CD4-positive, alpha-beta T cell (primary cell): ENCODE data around the gene DBN1. TPM values are rescaled to one million over a fixed set of nuclear protein-coding genes. Genes with fewer than 3 reads are reported as not detected.

ENCODE experiments used
- ATAC-seq: fragments of 200-7000 bp; cut with Tn5 transposase; one replicate; pipeline ENCODE4 v1.10.0; 2022; ENCODE audit warnings: mild to moderate bottlenecking; ENCODE audit not compliant: poor library complexity
- CTCF ChIA-PET: fragments of 350-600 bp; sonication (Branson Sonifier 250); formaldehyde crosslinking; loops from one replicate; lab custom pipeline; 2021; ENCODE audit warnings: antibody characterized with exemption, inconsistent platforms; lab: Charles Lee
- POLR2A ChIA-PET: fragments of 350-600 bp; sonication (Branson Sonifier 250); formaldehyde crosslinking; loops from one replicate; lab custom pipeline; 2021; ENCODE audit warnings: antibody characterized with exemption, inconsistent platforms; lab: Charles Lee
- DNase-seq, 14 experiments: peaks; one replicate each; pipeline ENCODE4 v3.0.0-alpha.2; 2013 to 2020; ENCODE audit warnings: mixed read lengths in 2 of 14
- H3K27ac ChIP-seq, 2 donors: one replicate each; pipeline versions ENCODE4 v1.5.1 to v1.7.0; 2013; ENCODE audit warnings: low read length in 2 of 2, low read depth in 1 of 2, mild to moderate bottlenecking in 1 of 2
- H3K27me3 ChIP-seq, 2 experiments: 1 replicate in 1 of 2; 2 replicates in 1 of 2; pipeline versions ENCODE4 v1.6.1 to v1.7.0; 2013; ENCODE audit warnings: low read length in 2 of 2, control low read depth in 1 of 2, mild to moderate bottlenecking in 1 of 2, moderate library complexity in 1 of 2; ENCODE audit not compliant: insufficient read depth in 2 of 2, control insufficient read depth in 1 of 2
- H3K36me3 ChIP-seq: one replicate; pipeline ENCODE4 v1.6.1; 2013; ENCODE audit warnings: low read length, control low read depth; ENCODE audit not compliant: insufficient read depth
- H3K4me1 ChIP-seq: one replicate; pipeline ENCODE4 v1.6.1; 2013; ENCODE audit warnings: low read length, control low read depth; ENCODE audit not compliant: insufficient read depth
- H3K4me3 ChIP-seq: one replicate; pipeline ENCODE4 v1.5.1; 2013; ENCODE audit warnings: mild to moderate bottlenecking, low read length, moderate library complexity
- H3K9me3 ChIP-seq, 2 experiments: 1 replicate in 1 of 2; 2 replicates in 1 of 2; pipeline versions ENCODE4 v1.6.1 to v1.7.0; 2013; ENCODE audit warnings: low read length in 2 of 2, mild to moderate bottlenecking in 2 of 2, control low read depth in 1 of 2, moderate library complexity in 1 of 2; ENCODE audit not compliant: control insufficient read depth in 1 of 2, insufficient read depth in 1 of 2
- H3K27ac Mint-ChIP-seq: one replicate; pipeline ENCODE4 v1.8.0; 2020; ENCODE audit warnings: mixed read lengths
- H3K27me3 Mint-ChIP-seq: one replicate; pipeline ENCODE4 v1.8.0; 2021; ENCODE audit warnings: mixed read lengths
- H3K36me3 Mint-ChIP-seq: one replicate; pipeline ENCODE4 v1.8.0; 2021; ENCODE audit warnings: low read depth, mixed read lengths
- H3K4me1 Mint-ChIP-seq: one replicate; pipeline ENCODE4 v1.8.0; 2021; ENCODE audit warnings: low read depth, mixed read lengths
- H3K4me3 Mint-ChIP-seq: one replicate; pipeline ENCODE4 v1.8.0; 2020; ENCODE audit warnings: mild to moderate bottlenecking, mixed read lengths
- H3K9me3 Mint-ChIP-seq: one replicate; pipeline ENCODE4 v1.8.0; 2020; ENCODE audit warnings: mixed read lengths
- intact Hi-C, 2 experiments: fragments of 100-400 bp; cut with DNase I in 1 of 2; cut with micrococcal nuclease in 1 of 2; formaldehyde crosslinking; loops; one replicate each; pipeline versions ENCODE4 v1.15.1 to v1.9.0; 2023 to 2025; cut with DNase I, micrococcal nuclease
- total RNA-seq, 174 experiments: library from RNA in 2 of 174; stranded (reverse) in 2 of 174; gene quantifications; one replicate each; pipeline ENCODE4 v1.2.3 and lab custom pipeline; 2021 to 2026
- TF ChIP-seq, protein P1 (sequence below): fragments of 200-600 bp; IDR thresholded peaks from one replicate; pipeline ENCODE4 v1.8.0; 2022; ENCODE audit warnings: antibody characterized with exemption, mild to moderate bottlenecking

The DBN1 gene
- total RNA-seq, 2 experiments from 2014 or later: 1.8 to 2.5 TPM

DNA sequence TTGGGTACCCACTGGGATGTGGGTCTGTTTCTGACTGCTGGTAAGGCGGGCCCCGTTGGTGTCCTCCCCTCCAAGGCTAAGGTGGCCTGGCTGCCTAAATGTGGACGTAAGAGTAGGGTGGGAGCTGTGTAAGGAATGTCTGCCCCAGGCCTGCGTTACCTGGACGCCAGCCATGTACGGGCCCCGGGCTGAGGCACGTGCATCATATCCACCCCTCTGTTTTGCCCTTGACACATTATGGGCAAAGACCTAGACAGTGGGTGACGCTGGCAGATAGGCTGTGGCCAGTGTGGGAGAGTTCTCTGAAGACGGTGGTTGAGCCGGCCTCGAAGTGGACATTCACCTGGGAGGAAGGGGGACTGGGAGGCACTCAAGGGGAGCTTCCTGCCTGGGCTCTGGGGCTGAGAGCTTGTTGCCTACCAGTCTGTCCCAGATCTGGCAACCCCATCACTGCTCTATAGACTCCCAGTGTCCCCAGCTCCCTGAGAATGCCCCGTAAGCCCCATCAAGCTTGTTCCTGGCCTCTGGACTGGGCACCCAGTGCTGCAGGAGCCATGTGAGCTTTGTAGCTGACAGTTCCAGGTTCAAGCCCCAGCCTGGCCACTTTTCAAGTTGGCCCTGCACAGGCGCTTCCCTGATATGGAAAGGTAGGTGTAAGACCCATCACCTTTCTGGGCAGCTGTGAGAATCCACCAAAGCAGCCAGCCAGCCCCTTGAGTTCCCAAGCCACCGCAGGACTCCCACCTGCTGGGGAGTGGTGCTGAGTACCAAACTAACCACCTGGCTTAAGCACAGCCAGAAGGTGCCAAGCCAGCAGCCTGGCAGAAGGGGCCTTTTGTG, 30.1 kb downstream of the DBN1 start:
- TF ChIP-seq, protein P1, sequence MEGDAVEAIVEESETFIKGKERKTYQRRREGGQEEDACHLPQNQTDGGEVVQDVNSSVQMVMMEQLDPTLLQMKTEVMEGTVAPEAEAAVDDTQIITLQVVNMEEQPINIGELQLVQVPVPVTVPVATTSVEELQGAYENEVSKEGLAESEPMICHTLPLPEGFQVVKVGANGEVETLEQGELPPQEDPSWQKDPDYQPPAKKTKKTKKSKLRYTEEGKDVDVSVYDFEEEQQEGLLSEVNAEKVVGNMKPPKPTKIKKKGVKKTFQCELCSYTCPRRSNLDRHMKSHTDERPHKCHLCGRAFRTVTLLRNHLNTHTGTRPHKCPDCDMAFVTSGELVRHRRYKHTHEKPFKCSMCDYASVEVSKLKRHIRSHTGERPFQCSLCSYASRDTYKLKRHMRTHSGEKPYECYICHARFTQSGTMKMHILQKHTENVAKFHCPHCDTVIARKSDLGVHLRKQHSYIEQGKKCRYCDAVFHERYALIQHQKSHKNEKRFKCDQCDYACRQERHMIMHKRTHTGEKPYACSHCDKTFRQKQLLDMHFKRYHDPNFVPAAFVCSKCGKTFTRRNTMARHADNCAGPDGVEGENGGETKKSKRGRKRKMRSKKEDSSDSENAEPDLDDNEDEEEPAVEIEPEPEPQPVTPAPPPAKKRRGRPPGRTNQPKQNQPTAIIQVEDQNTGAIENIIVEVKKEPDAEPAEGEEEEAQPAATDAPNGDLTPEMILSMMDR: no peak
- peak overlapping the region; percentile 88 for H3K27ac Mint-ChIP-seq
- Histone ChIP-seq H3K27ac (peak overlapping the region; percentile 18 to 89), H3K9me3 (no peaks in the 10 kb centered on the region), H3K4me1 (peaks cover 92% of the 10 kb centered on the region), H3K4me3 (no peak overlapping the region), H3K27me3 (no peaks in the 10 kb centered on the region), H3K36me3 (peaks cover 45% of the 10 kb centered on the region)
- no peaks in the 10 kb centered on the region for H3K9me3 Mint-ChIP-seq
- peaks cover 65% of the 10 kb centered on the region for H3K4me1 Mint-ChIP-seq
- no peak for ATAC-seq
- peaks cover 60% of the 10 kb centered on the region for H3K36me3 Mint-ChIP-seq
- no peak overlapping the region for H3K4me3 Mint-ChIP-seq
- ChIA-PET CTCF (interaction anchor here (1.5 to 16.6 kb wide), 4 partner anchors 11 to 53 kb away, joined by 6 to 352 read pairs (median 42); partner anchors contain the start of genes F12 and PFN3), POLR2A (interaction anchor here (0.6 to 15.3 kb wide), 6 partner anchors 11 to 87 kb away, joined by 3 to 661 read pairs (median 72); partner anchors contain the start of genes F12, GRK6 and PFN3)
- intact Hi-C loops: no loop called here
- H3K27me3 Mint-ChIP-seq: no peaks in the 10 kb centered on the region
- peak in 2 of 14 experiments; percentile 11 to 38 for DNase-seq

DNA sequence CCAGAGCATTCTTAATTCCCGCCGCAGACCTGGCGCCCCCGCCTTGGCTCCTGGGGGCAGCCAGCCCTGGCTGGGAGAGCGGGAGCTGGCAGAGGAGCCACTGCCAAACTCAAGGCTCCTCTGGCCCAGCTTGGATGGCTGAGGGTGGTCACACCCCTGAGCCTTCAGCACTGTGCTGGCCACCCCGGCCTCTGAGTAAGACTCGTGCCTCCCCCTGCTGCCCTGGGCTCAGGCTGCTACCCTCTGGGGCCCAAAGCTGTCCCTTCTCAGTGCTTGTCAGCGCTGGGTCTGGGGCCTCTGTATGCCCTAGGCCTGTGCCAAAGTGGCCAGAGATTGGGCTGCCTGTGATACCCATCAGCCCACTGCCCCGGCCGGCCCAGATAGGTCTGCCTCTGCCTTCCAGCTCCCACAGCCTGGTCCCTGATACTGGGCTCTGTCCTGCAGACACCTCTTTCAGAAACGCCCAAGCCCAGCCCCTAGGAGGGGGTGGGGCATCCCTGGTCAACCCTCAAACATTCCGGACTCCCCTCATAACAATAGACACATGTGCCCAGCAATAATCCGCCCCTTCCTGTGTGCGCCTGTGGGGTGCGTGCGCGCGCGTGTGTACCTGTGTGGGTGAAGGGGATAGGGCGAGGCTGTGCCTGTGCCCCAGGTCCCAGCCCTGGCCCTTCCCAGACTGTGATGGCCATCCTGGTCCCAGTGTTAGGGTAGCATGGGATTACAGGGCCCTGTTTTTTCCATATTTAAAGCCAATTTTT, 31.2 kb downstream of the DBN1 start:
- CTCF ChIA-PET: interaction anchor here (1.3 to 16.6 kb wide), 3 partner anchors 11 to 37 kb away, joined by 5 to 352 read pairs (median 61); partner anchors contain the start of genes F12 and PFN3
- peak in 1 of 14 experiments; percentile 20 for DNase-seq
- peaks cover 71% of the 10 kb centered on the region for H3K36me3 Mint-ChIP-seq
- no peaks in the 10 kb centered on the region for H3K9me3 Mint-ChIP-seq
- H3K36me3 ChIP-seq: peaks cover 56% of the 10 kb centered on the region
- H3K4me1 ChIP-seq: peaks cover 92% of the 10 kb centered on the region
- H3K27ac Mint-ChIP-seq: peak overlapping the region; percentile 88
- no peaks in the 10 kb centered on the region for H3K9me3 ChIP-seq
- H3K27ac ChIP-seq: peak overlapping the region in 1 of 2 donors; percentile 78
- no peaks in the 10 kb centered on the region for H3K27me3 Mint-ChIP-seq
- intact Hi-C loops: no loop called here
- H3K4me3 Mint-ChIP-seq: peak overlapping the region; percentile 12
- H3K4me3 ChIP-seq: no peak overlapping the region
- POLR2A ChIA-PET: interaction anchor here (0.7 to 15.3 kb wide), 4 partner anchors 12 to 39 kb away, joined by 4 to 661 read pairs (median 260); partner anchors contain the start of genes F12, GRK6 and PFN3
- peaks cover 66% of the 10 kb centered on the region for H3K4me1 Mint-ChIP-seq
- TF ChIP-seq, protein P1: no peak
- ATAC-seq: no peak
- no peaks in the 10 kb centered on the region for H3K27me3 ChIP-seq
